AG04450 (cell line): ENCODE data around the gene PER3. TPM values are rescaled to one million over a fixed set of nuclear protein-coding genes. Genes with fewer than 3 reads are reported as not detected.

ENCODE experiments used
- CTCF ChIA-PET: fragments of 300-600, 350-600 bp; formaldehyde crosslinking; extraction: SDS; loops from one replicate; lab custom pipeline; 2022; ENCODE audit warnings: antibody characterized with exemption, inconsistent platforms; lab: Charles Lee
- POLR2A ChIA-PET: fragments of 350-600 bp; formaldehyde crosslinking; extraction: SDS; loops from one replicate; lab custom pipeline; 2021; ENCODE audit warnings: antibody characterized with exemption, inconsistent platforms; lab: Yijun Ruan, JAX
- DNase-seq: peaks from one replicate; pipeline ENCODE4 v3.0.0-alpha.2; 2011; ENCODE audit warnings: low read depth, low spot score
- H3K27ac ChIP-seq: one replicate; pipeline ENCODE4 v1.5.1; 2012; ENCODE audit warnings: low read depth, low read length, control low read depth
- H3K27me3 ChIP-seq: one replicate; pipeline ENCODE4 v1.6.0; 2012; ENCODE audit warnings: low read length; ENCODE audit not compliant: control insufficient read depth, insufficient read depth
- H3K4me3 ChIP-seq: 2 replicates; pipeline ENCODE4 v1.5.1; 2011; ENCODE audit warnings: mild to moderate bottlenecking, low read depth, low read length, control low read depth
- H3K9me3 ChIP-seq: 2 replicates; pipeline ENCODE4 v1.5.1; 2012; ENCODE audit warnings: low read length; ENCODE audit not compliant: control insufficient read depth, insufficient read depth
- CTCF ChIP-seq: IDR thresholded peaks from 2 replicates; pipeline ENCODE4 v1.5.1; 2011; ENCODE audit warnings: low read depth, low read length, control low read depth, inconsistent platforms
- polyA plus RNA-seq: library from polyadenylated mRNA; depleted of rRNA; stranded (reverse); fragments of >200 nt; gene quantifications from 2 replicates; pipeline ENCODE4 v1.2.3, GENCODE V29; 2011

PER3 gene
- polyA plus RNA-seq, 1 experiment, result 9.1 TPM

- TF ChIP-seq CTCF, result no peak
- no peak for DNase-seq
- Histone ChIP-seq H3K4me3 (no peak overlapping the region), H3K27ac (no peak overlapping the region), H3K27me3 (peaks cover 3% of the 10 kb centered on the region), H3K9me3 (no peaks in the 10 kb centered on the region)
- POLR2A ChIA-PET, result no interaction called here
- CTCF ChIA-PET, result interaction anchor here (1.2 kb wide), 1 partner anchor 106 kb away, joined by 3 read pairs; no protein-coding TSS in a partner anchor
Measured at GRCh38 chr1:7857985-7858384, 73.9 kb downstream of the PER3 start.

DNA sequence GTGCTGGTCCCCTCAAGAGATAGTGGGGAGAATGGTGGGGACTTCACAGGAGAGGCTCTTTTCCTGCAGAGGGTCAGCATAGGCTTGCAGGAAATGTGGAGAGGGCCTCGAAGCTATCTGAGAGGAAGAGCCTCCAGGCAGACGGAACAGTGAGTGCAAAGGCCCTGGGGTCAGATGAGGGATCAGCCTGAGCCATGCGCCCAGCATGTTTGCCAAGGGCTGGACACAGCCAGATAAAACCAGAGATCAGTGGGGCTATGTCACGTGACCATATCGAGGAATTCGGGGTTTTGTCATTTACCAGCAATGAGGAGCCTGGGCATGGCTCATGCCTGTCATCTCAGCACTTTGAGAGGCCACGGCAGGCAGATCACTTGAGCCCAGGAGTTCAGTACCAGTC lies 75.3 kb downstream of the PER3 start:
- peaks cover 3% of the 10 kb centered on the region; the same call in 1 of the 2 replicates for H3K9me3 ChIP-seq
- POLR2A ChIA-PET, result no interaction called here
- TF ChIP-seq CTCF, result no peak
- CTCF ChIA-PET, result no interaction called here
- DNase-seq, result no peak
- no peak overlapping the region for H3K27ac ChIP-seq
- H3K27me3 ChIP-seq, result peaks cover 3% of the 10 kb centered on the region
- no peak overlapping the region for H3K4me3 ChIP-seq

- POLR2A ChIA-PET, result no interaction called here
- DNase-seq, result no peak
- Histone ChIP-seq H3K27ac (no peak overlapping the region), H3K4me3 (no peak overlapping the region), H3K9me3 (peaks cover 3% of the 10 kb centered on the region; the same call in 1 of the 2 replicates), H3K27me3 (peaks cover 3% of the 10 kb centered on the region)
- CTCF ChIA-PET, result no interaction called here
- TF ChIP-seq CTCF, result no peak
Measured at GRCh38 chr1:7860130-7860529, 76.0 kb downstream of the PER3 start.

- TF ChIP-seq CTCF, result no peak
- H3K27me3 ChIP-seq, result peaks cover 3% of the 10 kb centered on the region
- ChIA-PET CTCF (no interaction called here), POLR2A (no interaction called here)
- H3K9me3 ChIP-seq, result peaks cover 3% of the 10 kb centered on the region; the same call in 1 of the 2 replicates
- no peak for DNase-seq
- H3K4me3 ChIP-seq, result no peak overlapping the region
- no peak overlapping the region for H3K27ac ChIP-seq
Measured at GRCh38 chr1:7861452-7861851, 77.4 kb downstream of the PER3 start.

GRCh38 chr1:7862211-7863060 lies 78.3 kb downstream of the PER3 start:
- peaks cover 3% of the 10 kb centered on the region for H3K27me3 ChIP-seq
- H3K4me3 ChIP-seq, result no peak overlapping the region
- DNase-seq, result no peak
- ChIA-PET POLR2A (no interaction called here), CTCF (no interaction called here)
- no peak overlapping the region for H3K27ac ChIP-seq
- H3K9me3 ChIP-seq, result peaks cover 3% of the 10 kb centered on the region; the same call in 1 of the 2 replicates
- no peak for TF ChIP-seq CTCF
